ENCODE results near the gene CDH6. TPM values are rescaled to one million over a fixed set of nuclear protein-coding genes. Genes with fewer than 3 reads are reported as not detected.

Gene CDH6
- total and polyA plus RNA-seq, 12 donors, result 1.1 to 7.5 (median 3.4) TPM

GRCh38 chr5:31181376-31181987, 12.0 kb upstream of the CDH6 start:
- ATAC-seq, result no peak
- Histone ChIP-seq H3K9me3 (no peaks in the 10 kb centered on the region), H3K4me3 (no peak overlapping the region), H3K36me3 (no peaks in the 10 kb centered on the region), H3K4me1 (no peaks in the 10 kb centered on the region), H3K27ac (no peak overlapping the region), H3K27me3 (no peaks in the 10 kb centered on the region)
- WGBS, 2 donors, result 81 to 84% methylated on average over 8 of the region's 8 CpGs
- intact Hi-C loops (cut with DNase I), result loop anchor here in 2 of 10 donors (5.0 to 10.0 kb wide), 2 partner anchors 377 to 379 kb away; no protein-coding TSS in a partner anchor
- no peak for DNase-seq
- TF ChIP-seq CTCF (IDR thresholded peaks at IDR 0.05), result no peak

GRCh38 chr5:31182136-31182535, 11.3 kb upstream of the CDH6 start:
- 91 to 93% methylated on average over 6 of the region's 6 CpGs for WGBS, 2 donors
- TF ChIP-seq CTCF (IDR thresholded peaks at IDR 0.05), result no peak
- H3K27me3 ChIP-seq, result no peaks in the 10 kb centered on the region
- ATAC-seq (no peak), DNase-seq (no peak)
- no peaks in the 10 kb centered on the region for H3K4me1 ChIP-seq
- no peaks in the 10 kb centered on the region for H3K9me3 ChIP-seq
- no peak overlapping the region for H3K27ac ChIP-seq
- H3K4me3 ChIP-seq, result no peak overlapping the region
- H3K36me3 ChIP-seq, result no peaks in the 10 kb centered on the region
- intact Hi-C loops (cut with DNase I), result loop anchor here in 2 of 10 donors (5.0 to 10.0 kb wide), 2 partner anchors 377 to 380 kb away; no protein-coding TSS in a partner anchor

- Histone ChIP-seq H3K36me3 (no peaks in the 10 kb centered on the region), H3K27ac (no peak overlapping the region), H3K9me3 (no peaks in the 10 kb centered on the region), H3K4me3 (no peak overlapping the region), H3K27me3 (peaks cover 0 to 7% (median 0%) of the 10 kb centered on the region in 7 donors), H3K4me1 (no peaks in the 10 kb centered on the region)
- no peak for TF ChIP-seq CTCF (IDR thresholded peaks at IDR 0.05)
- intact Hi-C loops (cut with DNase I), result loop anchor here in 7 of 10 donors (5.0 to 10.0 kb wide), 3 partner anchors 379 to 384 kb away; no protein-coding TSS in a partner anchor
- DNase-seq (no peak), ATAC-seq (no peak)
- WGBS, 2 donors, result 85 to 86% methylated on average over 7 of the region's 7 CpGs
These were observed 7.5 kb upstream of the CDH6 start for GRCh38 chr5:31185951-31186350.

GRCh38 chr5:31186672-31187267, 6.7 kb upstream of the CDH6 start:
- Histone ChIP-seq H3K27me3 (peaks cover 0 to 14% (median 0%) of the 10 kb centered on the region in 7 donors), H3K27ac (no peak overlapping the region), H3K4me1 (no peaks in the 10 kb centered on the region), H3K4me3 (no peak overlapping the region), H3K36me3 (no peaks in the 10 kb centered on the region), H3K9me3 (no peaks in the 10 kb centered on the region)
- intact Hi-C loops (cut with DNase I), result loop anchor here in 8 of 10 donors (1.0 to 10.0 kb wide), 4 partner anchors 379 to 384 kb away; no protein-coding TSS in a partner anchor
- 22 to 23% methylated on average over 5 of the region's 5 CpGs for WGBS, 2 donors
- DNase-seq (no peak), ATAC-seq (no peak)
- peak; percentile 58 to 84 (median 73) for TF ChIP-seq CTCF (IDR thresholded peaks at IDR 0.05)

Measured in heart right ventricle (tissue), 16 donors.